Measurements from ENCODE around the gene SP3.

The SP3 gene

DNA sequence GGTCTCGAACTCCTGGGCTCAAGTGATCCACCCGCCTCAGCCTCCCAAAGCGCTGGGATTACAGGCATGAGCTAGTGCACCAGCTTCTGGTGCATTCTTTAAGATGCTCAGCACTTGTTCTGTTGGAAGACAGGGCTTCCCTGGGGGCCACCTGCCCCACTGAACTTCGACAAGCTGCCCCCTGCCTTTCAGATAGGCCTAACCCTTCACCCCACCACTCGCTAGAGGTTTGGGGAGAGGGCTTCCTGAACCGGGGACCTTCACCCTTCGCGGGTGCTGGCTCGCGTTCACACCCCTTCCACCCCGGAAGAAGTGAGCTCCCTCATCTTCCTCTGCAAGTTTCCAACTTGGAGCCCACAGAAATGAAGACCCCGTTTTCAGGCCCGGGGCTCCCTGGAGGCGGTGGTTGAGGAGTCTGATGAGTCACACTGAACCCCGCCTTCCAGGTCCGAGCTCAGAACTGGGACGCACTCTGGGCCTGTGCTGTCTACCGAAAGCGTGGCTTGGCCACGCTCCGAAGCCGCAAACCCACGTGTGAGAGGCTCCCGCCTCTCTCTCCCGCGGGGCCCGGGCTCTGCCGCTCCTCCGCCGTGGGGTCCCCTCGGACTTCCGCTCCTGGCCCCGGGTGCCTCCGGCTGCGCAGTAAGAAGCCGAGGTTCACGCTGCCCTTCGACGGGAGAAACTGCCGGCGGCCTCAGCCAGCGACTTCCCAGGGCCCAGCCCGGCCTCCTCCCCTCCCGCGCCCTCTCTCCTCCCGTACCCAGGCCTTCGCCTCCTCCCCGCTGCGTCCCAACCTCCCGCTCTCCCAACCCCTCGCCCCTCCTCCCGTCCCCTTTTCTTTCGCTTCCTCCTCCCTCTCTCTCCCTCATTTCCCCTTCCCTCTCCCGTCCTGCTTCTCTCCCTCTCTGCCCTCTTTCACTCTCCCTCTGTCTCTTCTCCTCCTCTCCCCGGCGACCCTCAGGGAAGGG lies 47.5 kb upstream of the SP3 start:
- 0 out of 2 replicates have a peak overlapping the region, but pooled peaks have one; percentile 15 for H2AFZ ChIP-seq (ENCODE audit: low read depth, low read length)
- H3K4me2 ChIP-seq (ENCODE audit: low read length) = peak overlapping the region; percentile 25
- no peaks in the 10 kb centered on the region for H4K20me1 ChIP-seq (ENCODE audit: insufficient read depth, low read length)
- no peaks in the 10 kb centered on the region for H3K36me3 ChIP-seq (replicated peaks; ENCODE audit: low read depth, low read length)
- 0 out of 2 replicates have a peak, but pooled peaks cover 3% of the 10 kb centered on the region for H3K27me3 ChIP-seq (ENCODE audit: low read depth, low read length)
- TF ChIP-seq EZH2phosphoT487 (IDR thresholded peaks at IDR 0.05; ENCODE audit: low read depth) (no peak), CTCF (IDR thresholded peaks at IDR 0.05; ENCODE audit: low read depth, low read length) (no peak)
- H3K79me2 ChIP-seq (ENCODE audit: low read length) = no peaks in the 10 kb centered on the region
- H3K9ac ChIP-seq (ENCODE audit: low read length) = no peak overlapping the region
- peak overlapping the region; percentile 39; the same call in 1 of the 2 replicates for H3K4me3 ChIP-seq (ENCODE audit: low read length)
- no peak overlapping the region for H3K27ac ChIP-seq (ENCODE audit: low read length)
- no peaks in the 10 kb centered on the region for H3K4me1 ChIP-seq (ENCODE audit: low read length)
- no peaks in the 10 kb centered on the region for H3K9me3 ChIP-seq (ENCODE audit: insufficient read depth, low read length)

DNA sequence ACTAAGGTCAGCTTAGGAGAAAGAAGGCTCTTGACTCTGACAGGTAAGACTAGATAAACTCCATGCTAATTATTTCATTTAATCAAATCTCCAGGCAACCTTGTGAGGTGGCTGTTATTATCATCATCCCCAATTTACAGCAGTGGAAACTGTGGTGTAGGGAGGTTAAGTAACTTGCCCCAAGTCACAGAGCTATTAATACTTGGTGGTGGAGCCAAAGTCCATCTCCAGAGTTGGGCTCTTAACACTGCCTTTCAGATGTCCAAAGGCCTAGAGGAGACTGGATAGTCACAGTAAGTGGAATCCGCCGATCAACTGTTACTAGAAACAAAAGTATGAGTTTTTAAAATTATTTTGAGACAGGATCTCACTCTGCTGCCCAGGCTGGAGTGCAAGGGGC lies 46.6 kb upstream of the SP3 start:
- no peak for TF ChIP-seq EZH2phosphoT487 (IDR thresholded peaks at IDR 0.05; ENCODE audit: low read depth)
- TF ChIP-seq CTCF (IDR thresholded peaks at IDR 0.05; ENCODE audit: low read depth, low read length) = no peak
- H3K9me3 ChIP-seq (ENCODE audit: insufficient read depth, low read length) = no peaks in the 10 kb centered on the region
- no peak overlapping the region for H3K4me2 ChIP-seq (ENCODE audit: low read length)
- H2AFZ ChIP-seq (ENCODE audit: low read depth, low read length) = no peak overlapping the region
- no peak overlapping the region for H3K27ac ChIP-seq (ENCODE audit: low read length)
- 0 out of 2 replicates have a peak, but pooled peaks cover 3% of the 10 kb centered on the region for H3K27me3 ChIP-seq (ENCODE audit: low read depth, low read length)
- no peak overlapping the region for H3K4me3 ChIP-seq (ENCODE audit: low read length)
- H4K20me1 ChIP-seq (ENCODE audit: insufficient read depth, low read length) = no peaks in the 10 kb centered on the region
- H3K4me1 ChIP-seq (ENCODE audit: low read length) = no peaks in the 10 kb centered on the region
- no peak overlapping the region for H3K9ac ChIP-seq (ENCODE audit: low read length)
- no peaks in the 10 kb centered on the region for H3K79me2 ChIP-seq (ENCODE audit: low read length)
- no peaks in the 10 kb centered on the region for H3K36me3 ChIP-seq (replicated peaks; ENCODE audit: low read depth, low read length)

GRCh38 chr2:174011173-174011572 lies 46.0 kb upstream of the SP3 start:
- Histone ChIP-seq H3K4me1 (ENCODE audit: low read length) (no peaks in the 10 kb centered on the region), H4K20me1 (ENCODE audit: insufficient read depth, low read length) (no peaks in the 10 kb centered on the region), H3K27me3 (ENCODE audit: low read depth, low read length) (0 out of 2 replicates have a peak, but pooled peaks cover 3% of the 10 kb centered on the region), H2AFZ (ENCODE audit: low read depth, low read length) (no peak overlapping the region), H3K9ac (ENCODE audit: low read length) (no peak overlapping the region), H3K27ac (ENCODE audit: low read length) (no peak overlapping the region), H3K79me2 (ENCODE audit: low read length) (no peaks in the 10 kb centered on the region), H3K36me3 (replicated peaks; ENCODE audit: low read depth, low read length) (no peaks in the 10 kb centered on the region), H3K4me3 (ENCODE audit: low read length) (no peak overlapping the region), H3K4me2 (ENCODE audit: low read length) (no peak overlapping the region), H3K9me3 (ENCODE audit: insufficient read depth, low read length) (no peaks in the 10 kb centered on the region)
- TF ChIP-seq CTCF (IDR thresholded peaks at IDR 0.05; ENCODE audit: low read depth, low read length) (no peak), EZH2phosphoT487 (IDR thresholded peaks at IDR 0.05; ENCODE audit: low read depth) (no peak)

GRCh38 chr2:174009488-174010223 lies 44.5 kb upstream of the SP3 start:
- H3K4me3 ChIP-seq (ENCODE audit: low read length) = no peak overlapping the region
- H2AFZ ChIP-seq (ENCODE audit: low read depth, low read length) = no peak overlapping the region
- H3K9ac ChIP-seq (ENCODE audit: low read length) = no peak overlapping the region
- H3K4me1 ChIP-seq (ENCODE audit: low read length) = peaks cover 14% of the 10 kb centered on the region
- H3K79me2 ChIP-seq (ENCODE audit: low read length) = no peaks in the 10 kb centered on the region
- H3K36me3 ChIP-seq (replicated peaks; ENCODE audit: low read depth, low read length) = no peaks in the 10 kb centered on the region
- H3K27ac ChIP-seq (ENCODE audit: low read length) = no peak overlapping the region
- H4K20me1 ChIP-seq (ENCODE audit: insufficient read depth, low read length) = no peaks in the 10 kb centered on the region
- no peak overlapping the region for H3K4me2 ChIP-seq (ENCODE audit: low read length)
- no peaks in the 10 kb centered on the region for H3K9me3 ChIP-seq (ENCODE audit: insufficient read depth, low read length)
- TF ChIP-seq CTCF (IDR thresholded peaks at IDR 0.05; ENCODE audit: low read depth, low read length) (no peak), EZH2phosphoT487 (IDR thresholded peaks at IDR 0.05; ENCODE audit: low read depth) (no peak)
- H3K27me3 ChIP-seq (ENCODE audit: low read depth, low read length) = 0 out of 2 replicates have a peak, but pooled peaks cover 3% of the 10 kb centered on the region
